Panc1 (cell line): ENCODE data around the gene CTDSP1. TPM values are rescaled to one million over a fixed set of nuclear protein-coding genes. Genes with fewer than 3 reads are reported as not detected.
A peak's percentile ranks its signal among the peaks of the same experiment; 100 is the strongest.

Source experiments
- ATAC-seq: fragments of 200-7000 bp; cut with Tn5 transposase; 2 replicates; pipeline ENCODE4 v1.9.1; 2020; ENCODE audit warnings: mild to moderate bottlenecking, moderate library complexity
- BruUV-seq: library from RNA; stranded (reverse); fragments of 400-500 nt; replicated peaks from 2 replicates; lab custom pipeline; 2021; lab: Mats Ljungman, UMichigan
- CTCF ChIA-PET: fragments of 300-600 bp; sonication (Branson Sonifier 250); formaldehyde crosslinking; loops from one replicate; lab custom pipeline; 2022; ENCODE audit warnings: antibody characterized with exemption; lab: Charles Lee
- POLR2A ChIA-PET: fragments of 300-600 bp; sonication (Branson Sonifier 250); formaldehyde crosslinking; loops from one replicate; lab custom pipeline; 2022; ENCODE audit warnings: antibody characterized with exemption; lab: Charles Lee
- DNase-seq: peaks from one replicate; pipeline ENCODE4 v3.0.0-alpha.2; 2010; ENCODE audit warnings: low read depth, low spot score
- H3K27ac ChIP-seq: 2 replicates; pipeline ENCODE4 v1.5.1; 2011; ENCODE audit warnings: mild to moderate bottlenecking, low read length, inconsistent platforms
- H3K27me3 ChIP-seq: fragments of 200-500 bp; sonication (Bioruptor generic); 2 replicates; pipeline ENCODE4 v1.6.0; 2014; ENCODE audit warnings: low read length, inconsistent platforms; ENCODE audit not compliant: control insufficient read depth, insufficient read depth
- H3K36me3 ChIP-seq: fragments of 200-500 bp; sonication (Bioruptor generic); 2 replicates; pipeline ENCODE4 v1.5.1; 2014; ENCODE audit warnings: inconsistent platforms, mild to moderate bottlenecking, low read length, moderate library complexity; ENCODE audit not compliant: control insufficient read depth, insufficient read depth
- H3K4me1 ChIP-seq: 2 replicates; pipeline ENCODE4 v1.5.1; 2011; ENCODE audit warnings: inconsistent platforms, mild to moderate bottlenecking, low read length, moderate library complexity; ENCODE audit not compliant: control insufficient read depth, insufficient read depth
- H3K4me3 ChIP-seq, 2 experiments: 2 replicates each; pipeline ENCODE4 v1.5.1; 2011 to 2012; ENCODE audit warnings: low read depth in 2 of 2, low read length in 2 of 2, mild to moderate bottlenecking in 2 of 2, inconsistent platforms in 1 of 2, moderate library complexity in 1 of 2
- H3K9me3 ChIP-seq: fragments of 200-500 bp; sonication (Bioruptor generic); 2 replicates; pipeline ENCODE4 v1.5.1; 2014; ENCODE audit warnings: low read depth, mild to moderate bottlenecking, inconsistent platforms, low read length, moderate library complexity; ENCODE audit not compliant: control insufficient read depth, insufficient read depth
- POLR2AphosphoS5 ChIP-seq: IDR thresholded peaks from 2 replicates; pipeline ENCODE4 v1.6.1; 2012; ENCODE audit warnings: mild to moderate bottlenecking, low read depth, low read length, moderate library complexity
- SIN3A ChIP-seq: IDR thresholded peaks from 2 replicates; pipeline ENCODE4 v1.6.1; 2012; ENCODE audit warnings: low read depth, mild to moderate bottlenecking, low read length, moderate library complexity, borderline replicate concordance; ENCODE audit not compliant: insufficient read depth
- TCF7L2 ChIP-seq: IDR thresholded peaks from 2 replicates; pipeline ENCODE4 v1.6.1; 2011; ENCODE audit warnings: mild to moderate bottlenecking, low read depth, low read length, inconsistent platforms
- in situ Hi-C: cut with HindIII; loops from 2 replicates; pipeline ENCODE4 v1.10.0; 2016; ENCODE audit warnings: low sequenced_read_pairs, low pct_unique_long_range_greater_than_20kb
- intact Hi-C: fragments of 100-400 bp; cut with micrococcal nuclease; formaldehyde crosslinking; loops from one replicate; pipeline ENCODE4 v1.10.0; 2022; ENCODE audit not compliant: unreplicated experiment
- total RNA-seq: library from RNA; stranded (reverse); gene quantifications from one replicate; pipeline ENCODE4 v1.2.1, GENCODE V29; 2021; ENCODE audit not compliant: unreplicated experiment
- TF ChIP-seq, protein P1 (sequence below): fragments of 450-650 bp; IDR thresholded peaks from 2 replicates; pipeline ENCODE4 v1.5.1; 2017; ENCODE audit warnings: mild to moderate bottlenecking
- TF ChIP-seq, protein P2 (sequence below), 2 experiments: IDR thresholded peaks; 2 replicates each; pipeline ENCODE4 v1.6.1; 2011 to 2012; ENCODE audit warnings: low read depth in 2 of 2, control low read depth in 1 of 2, low read length in 1 of 2, mild to moderate bottlenecking in 1 of 2, moderate library complexity in 1 of 2; ENCODE audit not compliant: insufficient read depth in 1 of 2

CTDSP1 gene
- total RNA-seq, 1 experiment from 2014 or later, result 128 TPM

DNA sequence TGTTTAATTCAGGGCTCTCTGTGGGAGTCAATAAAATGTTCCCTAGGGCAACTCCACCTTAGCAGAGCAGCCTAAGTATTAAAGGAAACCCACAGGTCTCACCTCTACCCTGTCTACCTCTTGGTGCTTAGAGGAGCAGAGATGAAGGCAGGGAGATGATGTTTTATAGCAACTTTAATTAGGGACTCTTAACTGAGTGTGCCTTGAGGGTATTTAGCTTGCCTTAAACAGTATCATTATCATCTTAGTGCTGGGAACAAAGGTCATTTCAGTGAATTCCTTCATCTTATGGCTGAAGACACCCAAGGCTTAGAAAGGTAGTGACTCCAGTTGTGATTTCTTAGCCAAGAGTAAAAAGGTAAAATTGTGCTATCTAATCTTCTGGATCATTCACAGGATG is 45.9 kb downstream of the CTDSP1 start:
- ATAC-seq (peak; percentile 41; the same call in 1 of the 2 replicates), DNase-seq (no peak)
- intact Hi-C loops (no loop called here), in situ Hi-C loops (no loop called here)
- Histone ChIP-seq H3K27ac (peak overlapping the region; percentile 57), H3K27me3 (no peaks in the 10 kb centered on the region), H3K9me3 (no peaks in the 10 kb centered on the region), H3K4me3 (no peak overlapping the region), H3K4me1 (peaks cover 18% of the 10 kb centered on the region), H3K36me3 (peaks cover 2% of the 10 kb centered on the region; the same call in 1 of the 2 replicates)
- BruUV-seq, result no TSS peak
- peak; percentile 87 for TF ChIP-seq TCF7L2
- TF ChIP-seq POLR2AphosphoS5, result no peak
- ChIA-PET POLR2A (interaction anchor here (0.5 kb wide), 1 partner anchor 16 kb away, joined by 3 read pairs; no protein-coding TSS in a partner anchor), CTCF (no interaction called here)

DNA sequence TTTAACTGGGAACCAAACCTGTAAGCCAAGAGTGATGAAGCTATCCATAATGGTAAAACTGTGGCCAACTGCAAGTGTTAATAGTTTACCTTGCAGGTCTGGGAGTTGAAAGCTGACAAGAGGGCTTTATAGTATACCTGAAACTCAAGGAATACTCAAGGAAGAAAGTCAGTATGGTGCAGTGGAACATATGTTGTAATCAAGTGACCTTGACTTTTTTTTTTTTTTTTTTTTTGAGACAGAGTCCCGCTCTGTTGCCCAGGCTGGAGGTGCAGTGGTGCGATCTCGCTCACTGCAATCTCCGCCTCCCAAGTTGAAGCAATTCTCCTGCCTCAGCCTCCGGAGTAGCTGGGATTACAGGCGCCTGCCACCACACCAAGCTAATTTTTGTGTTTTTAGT is 46.9 kb downstream of the CTDSP1 start:
- intact Hi-C loops (no loop called here), in situ Hi-C loops (no loop called here)
- DNase-seq (no peak), ATAC-seq (no peak)
- H3K4me3 ChIP-seq, result no peak overlapping the region
- H3K36me3 ChIP-seq, result peaks cover 3% of the 10 kb centered on the region; the same call in 1 of the 2 replicates
- H3K27ac ChIP-seq, result no peak overlapping the region
- ChIA-PET POLR2A (no interaction called here), CTCF (interaction anchor here (0.7 kb wide), 2 partner anchors 39 to 374 kb away, joined by 4 to 7 read pairs; no protein-coding TSS in a partner anchor)
- H3K27me3 ChIP-seq, result no peaks in the 10 kb centered on the region
- no peaks in the 10 kb centered on the region for H3K9me3 ChIP-seq
- no TSS peak for BruUV-seq
- TF ChIP-seq, protein P1, sequence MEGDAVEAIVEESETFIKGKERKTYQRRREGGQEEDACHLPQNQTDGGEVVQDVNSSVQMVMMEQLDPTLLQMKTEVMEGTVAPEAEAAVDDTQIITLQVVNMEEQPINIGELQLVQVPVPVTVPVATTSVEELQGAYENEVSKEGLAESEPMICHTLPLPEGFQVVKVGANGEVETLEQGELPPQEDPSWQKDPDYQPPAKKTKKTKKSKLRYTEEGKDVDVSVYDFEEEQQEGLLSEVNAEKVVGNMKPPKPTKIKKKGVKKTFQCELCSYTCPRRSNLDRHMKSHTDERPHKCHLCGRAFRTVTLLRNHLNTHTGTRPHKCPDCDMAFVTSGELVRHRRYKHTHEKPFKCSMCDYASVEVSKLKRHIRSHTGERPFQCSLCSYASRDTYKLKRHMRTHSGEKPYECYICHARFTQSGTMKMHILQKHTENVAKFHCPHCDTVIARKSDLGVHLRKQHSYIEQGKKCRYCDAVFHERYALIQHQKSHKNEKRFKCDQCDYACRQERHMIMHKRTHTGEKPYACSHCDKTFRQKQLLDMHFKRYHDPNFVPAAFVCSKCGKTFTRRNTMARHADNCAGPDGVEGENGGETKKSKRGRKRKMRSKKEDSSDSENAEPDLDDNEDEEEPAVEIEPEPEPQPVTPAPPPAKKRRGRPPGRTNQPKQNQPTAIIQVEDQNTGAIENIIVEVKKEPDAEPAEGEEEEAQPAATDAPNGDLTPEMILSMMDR, result no peak
- TF ChIP-seq POLR2AphosphoS5 (no peak), TCF7L2 (no peak), SIN3A (no peak)
- TF ChIP-seq, protein P2, sequence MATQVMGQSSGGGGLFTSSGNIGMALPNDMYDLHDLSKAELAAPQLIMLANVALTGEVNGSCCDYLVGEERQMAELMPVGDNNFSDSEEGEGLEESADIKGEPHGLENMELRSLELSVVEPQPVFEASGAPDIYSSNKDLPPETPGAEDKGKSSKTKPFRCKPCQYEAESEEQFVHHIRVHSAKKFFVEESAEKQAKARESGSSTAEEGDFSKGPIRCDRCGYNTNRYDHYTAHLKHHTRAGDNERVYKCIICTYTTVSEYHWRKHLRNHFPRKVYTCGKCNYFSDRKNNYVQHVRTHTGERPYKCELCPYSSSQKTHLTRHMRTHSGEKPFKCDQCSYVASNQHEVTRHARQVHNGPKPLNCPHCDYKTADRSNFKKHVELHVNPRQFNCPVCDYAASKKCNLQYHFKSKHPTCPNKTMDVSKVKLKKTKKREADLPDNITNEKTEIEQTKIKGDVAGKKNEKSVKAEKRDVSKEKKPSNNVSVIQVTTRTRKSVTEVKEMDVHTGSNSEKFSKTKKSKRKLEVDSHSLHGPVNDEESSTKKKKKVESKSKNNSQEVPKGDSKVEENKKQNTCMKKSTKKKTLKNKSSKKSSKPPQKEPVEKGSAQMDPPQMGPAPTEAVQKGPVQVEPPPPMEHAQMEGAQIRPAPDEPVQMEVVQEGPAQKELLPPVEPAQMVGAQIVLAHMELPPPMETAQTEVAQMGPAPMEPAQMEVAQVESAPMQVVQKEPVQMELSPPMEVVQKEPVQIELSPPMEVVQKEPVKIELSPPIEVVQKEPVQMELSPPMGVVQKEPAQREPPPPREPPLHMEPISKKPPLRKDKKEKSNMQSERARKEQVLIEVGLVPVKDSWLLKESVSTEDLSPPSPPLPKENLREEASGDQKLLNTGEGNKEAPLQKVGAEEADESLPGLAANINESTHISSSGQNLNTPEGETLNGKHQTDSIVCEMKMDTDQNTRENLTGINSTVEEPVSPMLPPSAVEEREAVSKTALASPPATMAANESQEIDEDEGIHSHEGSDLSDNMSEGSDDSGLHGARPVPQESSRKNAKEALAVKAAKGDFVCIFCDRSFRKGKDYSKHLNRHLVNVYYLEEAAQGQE (IDR thresholded peaks at IDR 0.05; ENCODE audit: insufficient read depth in 1 of 2, low read depth in 2 of 2, low read length in 1 of 2), result no peak
- peaks cover 18% of the 10 kb centered on the region for H3K4me1 ChIP-seq

DNA sequence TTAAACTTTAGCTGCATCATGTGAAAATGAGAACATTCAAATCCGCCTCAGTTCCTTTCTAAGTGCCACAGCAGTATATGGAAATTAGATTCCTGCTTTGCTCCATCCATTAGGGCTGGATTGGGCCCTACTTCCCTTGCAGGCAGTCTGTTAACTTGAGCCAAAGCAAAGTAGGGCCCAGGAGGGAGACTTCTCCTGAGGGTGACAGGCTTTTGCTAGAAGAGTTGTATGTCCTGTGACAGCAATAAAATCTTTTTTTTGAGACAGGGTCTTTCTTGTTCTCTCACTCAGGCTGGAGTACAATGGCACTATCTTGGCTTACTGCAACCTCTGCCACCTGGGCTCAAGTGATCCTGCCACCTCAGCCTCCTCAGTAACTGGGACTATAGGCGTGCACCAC is 47.4 kb downstream of the CTDSP1 start:
- in situ Hi-C loops, result no loop called here
- H3K36me3 ChIP-seq, result peaks cover 4% of the 10 kb centered on the region; the same call in 1 of the 2 replicates
- H3K4me1 ChIP-seq, result peaks cover 18% of the 10 kb centered on the region
- H3K4me3 ChIP-seq, result no peak overlapping the region
- ChIA-PET CTCF (interaction anchor here (0.5 to 0.7 kb wide), 3 partner anchors 39 to 373 kb away, joined by 4 to 11 read pairs (median 7); no protein-coding TSS in a partner anchor), POLR2A (no interaction called here)
- TF ChIP-seq POLR2AphosphoS5, result no peak
- TF ChIP-seq, protein P2 (IDR thresholded peaks at IDR 0.05; ENCODE audit: insufficient read depth in 1 of 2, low read depth in 2 of 2, low read length in 1 of 2), result no peak
- TF ChIP-seq TCF7L2, result no peak
- TF ChIP-seq, protein P1, result no peak
- no peak for TF ChIP-seq SIN3A
- H3K27me3 ChIP-seq, result no peaks in the 10 kb centered on the region
- no peaks in the 10 kb centered on the region for H3K9me3 ChIP-seq
- DNase-seq, result no peak
- intact Hi-C loops, result no loop called here
- BruUV-seq, result no TSS peak
- ATAC-seq, result no peak
- no peak overlapping the region for H3K27ac ChIP-seq
